ENCODE measurements around the gene ARHGAP44. TPM values are rescaled to one million over a fixed set of nuclear protein-coding genes. Genes with fewer than 3 reads are reported as not detected.
A peak's percentile ranks its signal among the peaks of the same experiment; 100 is the strongest.

Gene ARHGAP44
- total RNA-seq, 1 donor from 2014 or later: 5.9 TPM

- TF ChIP-seq CTCF (IDR thresholded peaks at IDR 0.05; ENCODE audit: insufficient read depth, low read length, poor library complexity, severe bottlenecking): peak; percentile 71
- H3K27me3 ChIP-seq (ENCODE audit: control insufficient read depth, insufficient read depth, low read length): no peaks in the 10 kb centered on the region
- H3K4me3 ChIP-seq (ENCODE audit: low read depth, low read length): no peak overlapping the region
- H3K36me3 ChIP-seq (ENCODE audit: control insufficient read depth, insufficient read depth, low read length): peaks cover 5% of the 10 kb centered on the region
- DNase-seq (ENCODE audit: low read depth): no peak
Observed at GRCh38 chr17:13002761-13003453, 213.6 kb downstream of the ARHGAP44 start.

GRCh38 chr17:13003454-13003851 is 214.2 kb downstream of the ARHGAP44 start:
- H3K27me3 ChIP-seq (ENCODE audit: control insufficient read depth, insufficient read depth, low read length): no peaks in the 10 kb centered on the region
- peaks cover 5% of the 10 kb centered on the region for H3K36me3 ChIP-seq (ENCODE audit: control insufficient read depth, insufficient read depth, low read length)
- no peak for DNase-seq (ENCODE audit: low read depth)
- H3K4me3 ChIP-seq (ENCODE audit: low read depth, low read length): no peak overlapping the region
- no peak for TF ChIP-seq CTCF (IDR thresholded peaks at IDR 0.05; ENCODE audit: insufficient read depth, low read length, poor library complexity, severe bottlenecking)

GRCh38 chr17:13003927-13004326 is 214.6 kb downstream of the ARHGAP44 start:
- TF ChIP-seq CTCF (IDR thresholded peaks at IDR 0.05; ENCODE audit: insufficient read depth, low read length, poor library complexity, severe bottlenecking): no peak
- H3K27me3 ChIP-seq (ENCODE audit: control insufficient read depth, insufficient read depth, low read length): no peaks in the 10 kb centered on the region
- DNase-seq (ENCODE audit: low read depth): no peak
- peaks cover 5% of the 10 kb centered on the region for H3K36me3 ChIP-seq (ENCODE audit: control insufficient read depth, insufficient read depth, low read length)
- no peak overlapping the region for H3K4me3 ChIP-seq (ENCODE audit: low read depth, low read length)

- no peak for TF ChIP-seq CTCF (IDR thresholded peaks at IDR 0.05; ENCODE audit: insufficient read depth, low read length, poor library complexity, severe bottlenecking)
- H3K27me3 ChIP-seq (ENCODE audit: control insufficient read depth, insufficient read depth, low read length): no peaks in the 10 kb centered on the region
- H3K4me3 ChIP-seq (ENCODE audit: low read depth, low read length): no peak overlapping the region
- peaks cover 4% of the 10 kb centered on the region for H3K36me3 ChIP-seq (ENCODE audit: control insufficient read depth, insufficient read depth, low read length)
- DNase-seq (ENCODE audit: low read depth): no peak
Observed at GRCh38 chr17:13004336-13004735, 215.0 kb downstream of the ARHGAP44 start.

GRCh38 chr17:13005530-13005929 is 216.2 kb downstream of the ARHGAP44 start:
- DNase-seq (ENCODE audit: low read depth): no peak
- TF ChIP-seq CTCF (IDR thresholded peaks at IDR 0.05; ENCODE audit: insufficient read depth, low read length, poor library complexity, severe bottlenecking): no peak
- peaks cover 3% of the 10 kb centered on the region for H3K36me3 ChIP-seq (ENCODE audit: control insufficient read depth, insufficient read depth, low read length)
- no peak overlapping the region for H3K4me3 ChIP-seq (ENCODE audit: low read depth, low read length)
- no peaks in the 10 kb centered on the region for H3K27me3 ChIP-seq (ENCODE audit: control insufficient read depth, insufficient read depth, low read length)

- DNase-seq (ENCODE audit: low read depth): no peak
- peaks cover 2% of the 10 kb centered on the region for H3K36me3 ChIP-seq (ENCODE audit: control insufficient read depth, insufficient read depth, low read length)
- TF ChIP-seq CTCF (IDR thresholded peaks at IDR 0.05; ENCODE audit: insufficient read depth, low read length, poor library complexity, severe bottlenecking): no peak
Observed at GRCh38 chr17:13008461-13008860, 219.2 kb downstream of the ARHGAP44 start.

More at GRCh38 chr17:13008461-13008860, 219.2 kb downstream of the ARHGAP44 start:
- H3K4me3 ChIP-seq (ENCODE audit: low read depth, low read length): no peak overlapping the region
- no peaks in the 10 kb centered on the region for H3K27me3 ChIP-seq (ENCODE audit: control insufficient read depth, insufficient read depth, low read length)
